Prostate gland (tissue), 2 donors: ENCODE measurements around the gene YOD1. TPM values are rescaled to one million over a fixed set of nuclear protein-coding genes. Genes with fewer than 3 reads are reported as not detected.
A peak's percentile ranks its signal among the peaks of the same experiment; 100 is the strongest.

Experiments used
- DNase-seq: peaks from one replicate; pipeline ENCODE4 v3.0.0-alpha.2; 2019; ENCODE audit warnings: low spot score
- H3K27ac ChIP-seq, 2 donors: fragments of 200-600 bp; sonication (generic); 2 replicates each; pipeline ENCODE4 v1.5.1; 2017 to 2019
- H3K27me3 ChIP-seq: fragments of 200-600 bp; sonication (generic); replicated peaks from 2 replicates; pipeline ENCODE4 v1.5.1; 2019; ENCODE audit not compliant: insufficient read depth
- H3K36me3 ChIP-seq, 2 donors: fragments of 200-600 bp; sonication (generic); 1 replicate in 1 of 2; 2 replicates in 1 of 2; pipeline versions ENCODE4 v1.5.1 to v1.8.1; 2017 to 2019
- H3K4me1 ChIP-seq: fragments of 200-600 bp; sonication (generic); replicated peaks from 2 replicates; pipeline ENCODE4 v1.5.1; 2019
- H3K4me3 ChIP-seq, 2 donors: fragments of 200-600 bp; sonication (generic); 2 replicates each; pipeline ENCODE4 v1.5.1; 2017 to 2019
- H3K9me3 ChIP-seq: fragments of 200-600 bp; sonication (generic); 2 replicates; pipeline ENCODE4 v1.5.1; 2017
- POLR2A ChIP-seq: fragments of 450-650 bp; IDR thresholded peaks from one replicate; pipeline ENCODE4 v1.6.1; 2016; ENCODE audit warnings: antibody characterized with exemption, mild to moderate bottlenecking
- POLR2AphosphoS5 ChIP-seq: sonication (generic); formaldehyde crosslinking; IDR thresholded peaks from one replicate; pipeline ENCODE4 v1.6.1; 2017; ENCODE audit warnings: antibody characterized with exemption
- WGBS: methylation state at CpG from one replicate; pipeline ENCODE4 v1.1.5; 2018; 5-methylcytosine and 5-hydroxymethylcytosine counted together
- intact Hi-C: fragments of 100-400 bp; cut with DNase I; formaldehyde crosslinking; loops from one replicate; pipeline ENCODE4 v1.14.2; 2022
- total RNA-seq, 2 donors: library from RNA; depleted of rRNA; stranded (reverse); fragments of >200 nt; gene quantifications; one replicate each; pipeline ENCODE4 v1.1.0, GENCODE V29; 2016
- TF ChIP-seq, protein P1 (sequence below), 4 experiments: fragments of 200-600 bp in 2 of 4; fragments of 450-650 bp in 2 of 4; sonication (generic) in 2 of 4; IDR thresholded peaks; 1 replicate in 3 of 4; 2 replicates in 1 of 4; pipeline ENCODE4 v1.5.1; 2016 to 2019; ENCODE audit warnings: antibody characterized with exemption in 4 of 4, mild to moderate bottlenecking in 2 of 4, moderate library complexity in 2 of 4

The YOD1 gene
- total RNA-seq, 2 donors from 2014 or later: 6.2 to 10.8 TPM

DNA sequence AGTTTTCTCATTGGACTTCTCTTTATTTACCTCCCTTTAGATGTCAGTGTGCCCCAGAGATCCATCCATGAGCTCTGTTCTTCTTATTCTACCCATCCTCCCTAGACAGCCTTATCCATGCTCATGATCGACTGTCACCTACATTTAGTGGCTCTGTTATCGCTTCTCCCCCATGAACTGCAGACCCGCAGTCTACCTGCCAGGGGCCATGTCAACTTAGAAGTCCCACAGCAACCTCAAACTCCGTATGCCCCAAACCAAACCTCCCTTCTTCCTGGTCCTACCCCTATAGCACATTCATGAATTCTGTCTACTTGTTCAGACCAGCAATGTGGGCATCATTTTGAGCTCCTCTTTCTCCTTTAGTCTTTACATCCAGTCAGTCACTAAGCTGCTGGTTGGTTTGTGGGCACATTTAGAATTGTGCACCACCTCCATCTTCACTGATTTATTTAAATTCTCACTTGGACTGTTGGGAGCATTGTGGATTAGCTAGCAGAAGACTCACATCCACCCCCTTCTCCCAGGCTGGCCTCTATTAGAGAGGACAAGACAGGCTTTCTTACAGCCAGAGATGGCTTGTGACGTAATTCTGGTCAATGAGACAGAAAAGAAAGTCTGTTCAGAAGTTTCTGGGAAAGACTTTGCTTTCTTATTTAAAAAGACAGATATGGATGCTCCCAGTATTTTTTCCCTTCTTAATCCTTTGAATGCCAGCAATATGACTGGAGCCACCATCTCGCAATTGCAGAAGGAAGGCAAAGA lies 37.5 kb downstream of the YOD1 start:
- intact Hi-C loops: no loop called here
- no peak overlapping the region for H3K4me3 ChIP-seq
- no peaks in the 10 kb centered on the region for H3K27me3 ChIP-seq
- DNase-seq: no peak
- no peaks in the 10 kb centered on the region for H3K36me3 ChIP-seq
- WGBS: 97% methylated on average over 6 of the region's 6 CpGs
- TF ChIP-seq POLR2A (no peak), POLR2AphosphoS5 (no peak)
- TF ChIP-seq, protein P1, sequence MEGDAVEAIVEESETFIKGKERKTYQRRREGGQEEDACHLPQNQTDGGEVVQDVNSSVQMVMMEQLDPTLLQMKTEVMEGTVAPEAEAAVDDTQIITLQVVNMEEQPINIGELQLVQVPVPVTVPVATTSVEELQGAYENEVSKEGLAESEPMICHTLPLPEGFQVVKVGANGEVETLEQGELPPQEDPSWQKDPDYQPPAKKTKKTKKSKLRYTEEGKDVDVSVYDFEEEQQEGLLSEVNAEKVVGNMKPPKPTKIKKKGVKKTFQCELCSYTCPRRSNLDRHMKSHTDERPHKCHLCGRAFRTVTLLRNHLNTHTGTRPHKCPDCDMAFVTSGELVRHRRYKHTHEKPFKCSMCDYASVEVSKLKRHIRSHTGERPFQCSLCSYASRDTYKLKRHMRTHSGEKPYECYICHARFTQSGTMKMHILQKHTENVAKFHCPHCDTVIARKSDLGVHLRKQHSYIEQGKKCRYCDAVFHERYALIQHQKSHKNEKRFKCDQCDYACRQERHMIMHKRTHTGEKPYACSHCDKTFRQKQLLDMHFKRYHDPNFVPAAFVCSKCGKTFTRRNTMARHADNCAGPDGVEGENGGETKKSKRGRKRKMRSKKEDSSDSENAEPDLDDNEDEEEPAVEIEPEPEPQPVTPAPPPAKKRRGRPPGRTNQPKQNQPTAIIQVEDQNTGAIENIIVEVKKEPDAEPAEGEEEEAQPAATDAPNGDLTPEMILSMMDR (IDR thresholded peaks at IDR 0.05): no peak
- peaks cover 14% of the 10 kb centered on the region for H3K4me1 ChIP-seq
- H3K9me3 ChIP-seq: no peaks in the 10 kb centered on the region
- H3K27ac ChIP-seq: no peak overlapping the region

DNA sequence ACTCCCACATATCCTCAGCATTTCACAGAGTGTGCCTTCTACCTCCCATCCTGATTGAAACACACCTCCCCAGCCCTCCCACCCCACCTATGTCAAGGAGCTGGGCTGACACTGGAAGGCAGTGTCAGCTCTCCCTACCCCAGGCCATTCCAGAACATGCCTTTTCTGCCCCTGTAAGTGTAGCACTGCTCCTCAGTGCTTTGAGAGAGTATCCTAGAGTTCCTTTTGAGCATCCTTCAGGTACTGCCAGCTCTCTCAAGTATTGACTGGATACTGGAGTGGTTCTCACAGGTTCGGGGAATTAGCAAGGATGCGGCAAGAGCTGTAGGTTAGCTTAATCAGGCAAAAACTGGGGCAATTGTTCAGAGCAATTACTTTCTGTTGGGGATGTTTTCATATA lies 40.3 kb downstream of the YOD1 start:
- Histone ChIP-seq H3K27me3 (no peaks in the 10 kb centered on the region), H3K9me3 (no peaks in the 10 kb centered on the region), H3K4me3 (no peak overlapping the region), H3K4me1 (peaks cover 14% of the 10 kb centered on the region), H3K27ac (peak overlapping the region; percentile 59 to 88), H3K36me3 (no peaks in the 10 kb centered on the region)
- DNase-seq: no peak
- WGBS: 100% methylated on average over 2 of the region's 2 CpGs
- intact Hi-C loops: no loop called here
- TF ChIP-seq POLR2AphosphoS5: no peak
- TF ChIP-seq POLR2A: no peak
- TF ChIP-seq, protein P1 (IDR thresholded peaks at IDR 0.05): no peak

DNA sequence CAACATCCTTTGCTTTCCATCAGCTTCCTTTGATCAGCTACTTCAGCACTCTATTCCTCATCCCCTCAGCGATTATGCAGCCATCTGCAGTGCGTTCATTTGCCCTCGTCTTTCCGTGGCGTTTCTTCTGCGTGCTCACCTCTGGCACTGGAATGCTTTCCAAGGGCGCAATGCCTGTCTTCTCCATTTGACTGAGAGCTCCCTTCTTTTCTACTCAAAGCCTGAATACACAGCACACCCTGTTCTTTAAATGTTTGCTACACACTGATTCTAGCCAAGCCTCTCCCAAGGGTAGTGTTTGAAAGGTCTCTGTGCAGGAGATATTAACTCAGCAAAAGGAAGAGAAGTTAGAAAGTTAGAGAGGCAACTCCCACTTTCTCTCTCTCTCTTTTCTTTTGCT lies 41.1 kb downstream of the YOD1 start:
- WGBS: 45% methylated on average over 7 of the region's 7 CpGs
- H3K4me3 ChIP-seq: no peak overlapping the region
- H3K4me1 ChIP-seq: peaks cover 18% of the 10 kb centered on the region
- peak overlapping the region; percentile 59 to 88 for H3K27ac ChIP-seq
- TF ChIP-seq, protein P1 (IDR thresholded peaks at IDR 0.05): no peak
- TF ChIP-seq POLR2A: no peak
- peak; percentile 82 for TF ChIP-seq POLR2AphosphoS5
- intact Hi-C loops: no loop called here
- no peaks in the 10 kb centered on the region for H3K27me3 ChIP-seq
- no peaks in the 10 kb centered on the region for H3K9me3 ChIP-seq
- peak; percentile 63 for DNase-seq
- no peaks in the 10 kb centered on the region for H3K36me3 ChIP-seq

DNA sequence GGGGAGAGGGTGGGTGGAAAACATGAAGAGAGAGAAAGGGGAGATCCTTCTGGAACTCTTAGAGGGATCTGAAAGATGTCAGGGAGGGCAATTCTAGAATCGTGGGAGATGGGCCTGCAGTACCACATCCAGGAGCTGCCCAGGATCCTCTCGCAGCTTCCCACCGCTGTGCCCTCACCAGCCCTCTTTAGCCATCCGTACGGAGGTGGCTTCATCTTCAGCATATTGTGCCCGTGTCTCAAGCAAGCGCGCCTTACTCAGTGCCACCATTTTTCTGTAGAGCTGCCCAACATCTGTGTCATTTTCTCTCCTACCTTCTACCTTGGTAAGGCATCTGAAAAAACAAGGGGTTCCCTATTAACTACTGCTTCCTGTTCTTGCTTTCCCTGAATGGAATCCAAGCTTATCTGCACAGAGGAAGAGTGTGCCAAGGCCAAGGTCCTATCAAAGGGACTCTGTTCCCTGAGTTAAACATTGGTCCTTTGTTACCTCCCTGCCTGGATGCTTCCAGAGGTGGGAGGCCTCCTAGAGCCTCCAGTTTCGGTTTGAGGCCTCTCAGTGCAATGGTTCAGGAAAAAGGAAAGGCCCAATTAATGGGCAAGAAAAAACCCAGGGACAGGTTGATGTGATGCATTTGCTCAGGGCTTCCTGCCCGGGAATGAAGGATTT lies 41.7 kb downstream of the YOD1 start:
- Histone ChIP-seq H3K4me1 (peaks cover 18% of the 10 kb centered on the region), H3K9me3 (no peaks in the 10 kb centered on the region), H3K27ac (peak overlapping the region; percentile 59 to 88), H3K27me3 (no peaks in the 10 kb centered on the region), H3K36me3 (no peaks in the 10 kb centered on the region), H3K4me3 (no peak overlapping the region)
- no peak for TF ChIP-seq POLR2A
- TF ChIP-seq POLR2AphosphoS5: no peak
- TF ChIP-seq, protein P1 (IDR thresholded peaks at IDR 0.05): no peak
- 87% methylated on average over 10 of the region's 10 CpGs for WGBS
- intact Hi-C loops: no loop called here
- no peak for DNase-seq
